ENCODE results near the gene CEP131. TPM values are rescaled to one million over a fixed set of nuclear protein-coding genes. Genes with fewer than 3 reads are reported as not detected.

CEP131 gene
- total and polyA plus RNA-seq, 2 of the 8 experiments (the other 6 are each of a cell fraction or from before 2014, with no cell fraction given), result 5.9 to 23.2 TPM

GRCh38 chr17:81219476-81220180 is 3.1 kb downstream of the CEP131 start:
- H3K23ac ChIP-seq (ENCODE audit: insufficient read length), result no peak overlapping the region
- H3K4ac ChIP-seq (replicated peaks; ENCODE audit: insufficient read length, low read depth, low read length), result no peak overlapping the region
- no peak overlapping the region for H3K18ac ChIP-seq (ENCODE audit: extremely low read depth, low read length)
- FAIRE-seq (no peak), DNase-seq (ENCODE audit: low read depth in 1 of 2, low spot score in 2 of 2) (no peak)
- no peak overlapping the region for H3K27ac ChIP-seq (ENCODE audit: low read depth, low read length)
- no peak overlapping the region for H2AK5ac ChIP-seq (ENCODE audit: low read depth, low read length)
- peaks cover 0 to 15% of the 10 kb centered on the region in 2 experiments; a peak in 1 of 4 replicates for H3K79me2 ChIP-seq (ENCODE audit: control insufficient read depth in 1 of 2, insufficient read depth in 2 of 2, low read length in 2 of 2)
- H3K36me3 ChIP-seq (ENCODE audit: control insufficient read depth in 2 of 4, insufficient read depth in 4 of 4, low read length in 3 of 4), result peaks cover 0 to 5% (median 0%) of the 10 kb centered on the region in 4 experiments; a peak in 1 of 8 replicates
- 88% methylated on average over 19 of the region's 24 CpGs; no CpG with 5 or more reads in 1 of the 2 experiments for WGBS, 2 experiments (ENCODE audit: extremely low coverage in 1 of 2, insufficient coverage in 1 of 2, insufficient read length in 1 of 2, insufficient replicate concordance in 2 of 2, low coverage in 1 of 2, low lambda C conversion rate in 2 of 2, missing lambda C conversion rate in 1 of 2)
- H3K79me1 ChIP-seq (ENCODE audit: low read depth, low read length), result peaks cover 19% of the 10 kb centered on the region
- POLR2A ChIA-PET (ENCODE audit: partially characterized antibody), result interaction anchor here (0.6 to 2.8 kb wide), 5 partner anchors 10 to 30 kb away, joined by 3 to 18 read pairs (median 3); partner anchors contain the start of genes NDUFAF8 and TEPSIN
- H3K27me3 ChIP-seq (replicated peaks in 1 of 4; ENCODE audit: control insufficient read depth in 3 of 4, extremely low read depth in 1 of 4, insufficient read depth in 3 of 4, low read length in 3 of 4), result peaks cover 0 to 2% (median 0%) of the 10 kb centered on the region in 4 experiments; a peak in 2 of 7 replicates
- peaks cover 0 to 12% (median 9%) of the 10 kb centered on the region in 4 experiments; a peak in 5 of 7 replicates for H3K4me1 ChIP-seq (replicated peaks in 1 of 4; ENCODE audit: control insufficient read depth in 3 of 4, insufficient read depth in 4 of 4, low read length in 3 of 4)
- H2BK120ac ChIP-seq (replicated peaks; ENCODE audit: low read depth, low read length), result no peak overlapping the region
- peaks cover 12% of the 10 kb centered on the region; the same call in 1 of the 2 replicates for H3K23me2 ChIP-seq (ENCODE audit: low read depth, low read length)
- H3K4me3 ChIP-seq (ENCODE audit: extremely low read depth in 1 of 4, insufficient read depth in 2 of 4, low read depth in 3 of 4, low read length in 4 of 4), result no peak overlapping the region
- no peak overlapping the region for H2BK5ac ChIP-seq (ENCODE audit: low read depth, low read length)
- no peak overlapping the region for H4K5ac ChIP-seq (ENCODE audit: insufficient read length, low read depth, low read length)
- no peak overlapping the region for H4K8ac ChIP-seq (ENCODE audit: extremely low read depth, insufficient read depth, low read length)
- H3K14ac ChIP-seq (ENCODE audit: insufficient read length), result no peak overlapping the region
- H2BK12ac ChIP-seq (ENCODE audit: low read depth, low read length), result no peak overlapping the region
- no peak overlapping the region for H3K9ac ChIP-seq (replicated peaks in 1 of 4; ENCODE audit: extremely low read depth in 1 of 4, low read depth in 3 of 4, low read length in 3 of 4)
- H2AFZ ChIP-seq (ENCODE audit: low read length), result no peak overlapping the region
- no peak overlapping the region for H4K91ac ChIP-seq (replicated peaks; ENCODE audit: insufficient read length, low read length)
- no peak overlapping the region for H2BK20ac ChIP-seq (ENCODE audit: low read length)
- H3K9me3 ChIP-seq (ENCODE audit: insufficient read depth in 2 of 2, low read depth in 1 of 2, low read length in 1 of 2), result no peaks in the 10 kb centered on the region
- no peak overlapping the region for H3K4me2 ChIP-seq (ENCODE audit: insufficient read depth in 1 of 2, low read depth in 2 of 2, low read length in 2 of 2)
- H4K20me1 ChIP-seq (replicated peaks in 1 of 2; ENCODE audit: control insufficient read depth in 1 of 2, insufficient read depth in 2 of 2, low read length in 2 of 2), result peaks cover 4 to 12% of the 10 kb centered on the region in 2 experiments
- H2BK15ac ChIP-seq (ENCODE audit: low read length), result no peak overlapping the region
- CTCF ChIA-PET (ENCODE audit: partially characterized antibody), result interaction anchor here (0.8 to 1.6 kb wide), 9 partner anchors 10 to 98 kb away, joined by 3 to 4 read pairs (median 3); no protein-coding TSS in a partner anchor
- H3K56ac ChIP-seq (replicated peaks; ENCODE audit: insufficient read length, low read depth, low read length), result no peak overlapping the region
- no peak for TF ChIP-seq EZH2 (IDR thresholded peaks at IDR 0.05; ENCODE audit: low read depth, low read length, severe bottlenecking)
- no peak for TF ChIP-seq KDM4A (IDR thresholded peaks at IDR 0.05; ENCODE audit: low read depth, low read length, severe bottlenecking)
- no peak for TF ChIP-seq NANOG (IDR thresholded peaks at IDR 0.05; ENCODE audit: insufficient read depth, low read depth, low read length, poor library complexity, severe bottlenecking)
- no peak for TF ChIP-seq SIRT6 (IDR thresholded peaks at IDR 0.05; ENCODE audit: low read length)
- no peak for TF ChIP-seq FOSL1 (IDR thresholded peaks at IDR 0.05; ENCODE audit: insufficient read depth, low read depth, low read length)
- TF ChIP-seq TCF12 (IDR thresholded peaks at IDR 0.05; ENCODE audit: low read depth, low read length), result no peak
- TF ChIP-seq SIN3A (conservative IDR thresholded peaks at IDR 0.05 in 1 of 2, IDR thresholded peaks at IDR 0.05 in 1 of 2; ENCODE audit: low read depth in 1 of 2, low read length in 2 of 2), result no peak
- no peak for TF ChIP-seq KDM1A (IDR thresholded peaks at IDR 0.05; ENCODE audit: borderline replicate concordance, low read length)
- no peak for TF ChIP-seq CTBP2 (IDR thresholded peaks at IDR 0.05; ENCODE audit: borderline replicate concordance, insufficient read depth, insufficient read length, low read length)
- TF ChIP-seq E2F6 (IDR thresholded peaks at IDR 0.05), result no peak
- no peak for TF ChIP-seq NRF1 (IDR thresholded peaks at IDR 0.05; ENCODE audit: low read depth, low read length)

Data from H1 (cell line).